RWPE2 (cell line): ENCODE measurements around the gene OLAH.

Experiments used
- ATAC-seq: fragments of 200-7000 bp; cut with Tn5 transposase; 3 replicates; pipeline ENCODE4 v1.9.1; 2021; ENCODE audit warnings: low read depth
- DNase-seq: peaks from one replicate; pipeline ENCODE4 v3.0.0-alpha.2; 2020; ENCODE audit warnings: low spot score
- H3K27ac ChIP-seq: fragments of 450-650 bp; 2 replicates; pipeline ENCODE4 v1.5.1; 2017; ENCODE audit warnings: mild to moderate bottlenecking; ENCODE audit not compliant: poor library complexity, severe bottlenecking
- H3K27me3 ChIP-seq: fragments of 250-450 bp; sonication (Bioruptor Pico); 2 replicates; pipeline ENCODE4 v1.5.1; 2021; ENCODE audit warnings: mild to moderate bottlenecking, moderate library complexity; ENCODE audit not compliant: insufficient read depth, poor library complexity, severe bottlenecking
- H3K36me3 ChIP-seq: fragments of 250-450 bp; sonication (Bioruptor Pico); 2 replicates; pipeline ENCODE4 v1.5.1; 2020; ENCODE audit warnings: low read depth, mild to moderate bottlenecking, moderate library complexity
- H3K4me1 ChIP-seq: fragments of 250-450 bp; sonication (Bioruptor Pico); 2 replicates; pipeline ENCODE4 v1.5.1; 2021; ENCODE audit warnings: mild to moderate bottlenecking, moderate library complexity; ENCODE audit not compliant: insufficient read depth, poor library complexity, severe bottlenecking
- H3K4me3 ChIP-seq: fragments of 250-450 bp; sonication (Bioruptor Pico); 2 replicates; pipeline ENCODE4 v1.5.1; 2021; ENCODE audit warnings: mild to moderate bottlenecking, moderate library complexity; ENCODE audit not compliant: severe bottlenecking
- H3K9me3 ChIP-seq: fragments of 250-450 bp; sonication (Bioruptor Pico); 2 replicates; pipeline ENCODE4 v1.5.1; 2021; ENCODE audit warnings: mild to moderate bottlenecking, moderate library complexity; ENCODE audit not compliant: severe bottlenecking
- CTCF ChIP-seq: fragments of 450-650 bp; IDR thresholded peaks from one replicate; pipeline ENCODE4 v1.5.1; 2017; ENCODE audit warnings: mild to moderate bottlenecking, moderate library complexity; ENCODE audit not compliant: poor library complexity, severe bottlenecking

OLAH gene

GRCh38 chr10:15112657-15113056 is 68.9 kb downstream of the OLAH start:
- ATAC-seq, result no peak

GRCh38 chr10:15113766-15114165 is 70.0 kb downstream of the OLAH start:
- Histone ChIP-seq H3K27me3 (no peaks in the 10 kb centered on the region), H3K36me3 (peaks cover 41% of the 10 kb centered on the region), H3K27ac (no peak overlapping the region), H3K4me3 (no peak overlapping the region), H3K4me1 (no peaks in the 10 kb centered on the region), H3K9me3 (no peaks in the 10 kb centered on the region)
- no peak for ATAC-seq
- no peak for DNase-seq
- no peak for TF ChIP-seq CTCF

More at GRCh38 chr10:15112657-15113056, 68.9 kb downstream of the OLAH start:
- Histone ChIP-seq H3K4me1 (no peaks in the 10 kb centered on the region), H3K9me3 (no peaks in the 10 kb centered on the region), H3K36me3 (peaks cover 39% of the 10 kb centered on the region), H3K27ac (no peak overlapping the region), H3K27me3 (no peaks in the 10 kb centered on the region), H3K4me3 (no peak overlapping the region)
- no peak for DNase-seq
- no peak for TF ChIP-seq CTCF

DNA sequence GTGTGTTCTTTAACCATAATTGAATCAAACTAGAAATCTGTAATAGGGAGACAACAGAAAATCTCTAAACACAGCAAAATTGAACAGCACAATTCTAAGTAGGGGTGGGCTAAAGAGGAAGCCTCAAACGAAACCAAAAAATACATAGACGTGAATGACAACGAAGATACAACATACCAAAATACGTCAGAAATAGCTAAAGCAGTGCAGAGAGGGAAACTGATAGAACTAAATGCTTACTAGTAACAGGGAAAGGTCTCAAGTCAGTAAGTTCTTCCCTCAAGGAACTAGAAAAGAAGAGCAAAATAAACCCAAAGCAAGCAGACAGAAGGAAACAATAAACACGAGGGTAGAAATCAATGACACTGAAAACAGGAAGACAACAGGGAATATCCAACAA is 72.5 kb downstream of the OLAH start:
- H3K27me3 ChIP-seq, result no peaks in the 10 kb centered on the region
- H3K4me3 ChIP-seq, result no peak overlapping the region
- H3K9me3 ChIP-seq, result no peaks in the 10 kb centered on the region
- peaks cover 10% of the 10 kb centered on the region for H3K4me1 ChIP-seq
- no peak for ATAC-seq
- TF ChIP-seq CTCF, result no peak
- H3K36me3 ChIP-seq, result peaks cover 31% of the 10 kb centered on the region
- no peak overlapping the region for H3K27ac ChIP-seq
- DNase-seq, result no peak

- DNase-seq, result no peak
- Histone ChIP-seq H3K4me1 (peaks cover 31% of the 10 kb centered on the region), H3K9me3 (no peaks in the 10 kb centered on the region), H3K27me3 (no peaks in the 10 kb centered on the region), H3K27ac (no peak overlapping the region), H3K4me3 (no peak overlapping the region), H3K36me3 (peaks cover 23% of the 10 kb centered on the region)
- ATAC-seq, result no peak
- TF ChIP-seq CTCF, result no peak
These were observed 74.9 kb downstream of the OLAH start for GRCh38 chr10:15118615-15119014.

GRCh38 chr10:15120523-15120922 is 76.8 kb downstream of the OLAH start:
- Histone ChIP-seq H3K4me3 (no peak overlapping the region), H3K9me3 (no peaks in the 10 kb centered on the region), H3K27me3 (no peaks in the 10 kb centered on the region), H3K27ac (peak overlapping the region; percentile 51), H3K36me3 (peaks cover 23% of the 10 kb centered on the region), H3K4me1 (peaks cover 37% of the 10 kb centered on the region)
- DNase-seq (no peak), ATAC-seq (peak; percentile 68)
- no peak for TF ChIP-seq CTCF
